H1 (cell line): Measurements from ENCODE around the gene ADAM12. TPM values are rescaled to one million over a fixed set of nuclear protein-coding genes. Genes with fewer than 3 reads are reported as not detected.

Experiments
- CTCF ChIA-PET: fragments of 300-600 bp; sonication (Branson Sonifier 250); formaldehyde crosslinking; loops from one replicate; lab custom pipeline; 2021; ENCODE audit not compliant: partially characterized antibody; lab: Charles Lee
- POLR2A ChIA-PET: fragments of 300-600 bp; sonication (Branson Sonifier 250); formaldehyde crosslinking; loops from one replicate; lab custom pipeline; 2021; ENCODE audit warnings: inconsistent platforms; ENCODE audit not compliant: partially characterized antibody; lab: Charles Lee
- DNase-seq, 2 experiments: peaks; one replicate each; pipeline versions ENCODE4 v3.0.0 to v3.0.0-alpha.2; 2010 to 2022; ENCODE audit warnings: low spot score in 2 of 2, low read depth in 1 of 2, mixed read lengths in 1 of 2
- FAIRE-seq: peaks from 2 replicates; lab custom pipeline; 2011; peaks lifted over from hg19 to GRCh38; lab: Jason Lieb, UNC
- H2AFZ ChIP-seq: 2 replicates; pipeline ENCODE4 v1.8.1; 2012; ENCODE audit warnings: low read length, inconsistent platforms
- H2AK5ac ChIP-seq: 2 replicates; pipeline ENCODE4 v1.6.1; 2013; ENCODE audit warnings: low read depth, low read length
- H2BK120ac ChIP-seq: replicated peaks from 2 replicates; pipeline ENCODE3; 2013; ENCODE audit warnings: low read depth, low read length, inconsistent platforms
- H2BK12ac ChIP-seq: 2 replicates; pipeline ENCODE4 v1.6.1; 2013; ENCODE audit warnings: low read depth, low read length
- H2BK15ac ChIP-seq: 2 replicates; pipeline ENCODE4 v1.6.1; 2013; ENCODE audit warnings: low read length
- H2BK20ac ChIP-seq: 2 replicates; pipeline ENCODE4 v1.6.1; 2013; ENCODE audit warnings: low read length
- H2BK5ac ChIP-seq: 2 replicates; pipeline ENCODE4 v1.6.1; 2013; ENCODE audit warnings: low read depth, low read length
- H3K14ac ChIP-seq: 2 replicates; pipeline ENCODE4 v1.6.1; 2013; ENCODE audit warnings: inconsistent platforms; ENCODE audit not compliant: insufficient read length
- H3K18ac ChIP-seq: 2 replicates; pipeline ENCODE4 v1.6.1; 2013; ENCODE audit warnings: low read length; ENCODE audit errors: extremely low read depth
- H3K23ac ChIP-seq: 2 replicates; pipeline ENCODE4 v1.6.1; 2013; ENCODE audit warnings: inconsistent platforms; ENCODE audit not compliant: insufficient read length
- H3K23me2 ChIP-seq: 2 replicates; pipeline ENCODE4 v1.6.1; 2013; ENCODE audit warnings: low read depth, low read length
- H3K27ac ChIP-seq: 2 replicates; pipeline ENCODE4 v1.6.1; 2011; ENCODE audit warnings: low read depth, low read length, inconsistent platforms
- H3K27me3 ChIP-seq, 4 experiments: replicated peaks in 1 of 4; 1 replicate in 1 of 4; 2 replicates in 3 of 4; pipeline versions ENCODE4 v1.6.1 to v1.8.1; 2011 to 2013; ENCODE audit warnings: low read length in 3 of 4, mild to moderate bottlenecking in 3 of 4, inconsistent platforms in 2 of 4, mixed read lengths in 2 of 4, moderate library complexity in 1 of 4; ENCODE audit not compliant: control insufficient read depth in 3 of 4, insufficient read depth in 3 of 4; ENCODE audit errors: extremely low read depth in 1 of 4
- H3K36me3 ChIP-seq, 4 experiments: 2 replicates each; pipeline versions ENCODE4 v1.6.1 to v1.8.1; 2011 to 2013; ENCODE audit warnings: mild to moderate bottlenecking in 4 of 4, low read length in 3 of 4, moderate library complexity in 2 of 4, control low read depth in 1 of 4, inconsistent platforms in 1 of 4; ENCODE audit not compliant: insufficient read depth in 4 of 4, control insufficient read depth in 2 of 4
- H3K4ac ChIP-seq: replicated peaks from 2 replicates; pipeline ENCODE3; 2013; ENCODE audit warnings: low read length, low read depth, mixed read lengths, inconsistent platforms; ENCODE audit not compliant: insufficient read length
- H3K4me1 ChIP-seq, 4 experiments: replicated peaks in 1 of 4; 1 replicate in 1 of 4; 2 replicates in 3 of 4; pipeline versions ENCODE4 v1.6.1 to v1.8.1; 2011 to 2013; ENCODE audit warnings: low read length in 3 of 4, inconsistent platforms in 2 of 4, mixed read lengths in 1 of 4; ENCODE audit not compliant: insufficient read depth in 4 of 4, control insufficient read depth in 3 of 4
- H3K4me2 ChIP-seq, 2 experiments: 2 replicates each; pipeline versions ENCODE4 v1.6.1 to v1.8.1; 2011 to 2013; ENCODE audit warnings: low read depth in 2 of 2, low read length in 2 of 2, control low read depth in 1 of 2, inconsistent platforms in 1 of 2, mild to moderate bottlenecking in 1 of 2; ENCODE audit not compliant: insufficient read depth in 1 of 2
- H3K4me3 ChIP-seq, 4 experiments: fragments of 200-600, 300-600 bp in 1 of 4; sonication (generic), shearing (Covaris generic), sonication (Bioruptor Twin) in 1 of 4; 2 replicates each; pipeline versions ENCODE4 v1.5.1 to v1.8.1; 2011 to 2016; ENCODE audit warnings: low read length in 4 of 4, low read depth in 3 of 4, control low read depth in 2 of 4, inconsistent platforms in 2 of 4, mild to moderate bottlenecking in 2 of 4, mixed read lengths in 1 of 4, moderate library complexity in 1 of 4; ENCODE audit not compliant: insufficient read depth in 2 of 4; ENCODE audit errors: extremely low read depth in 1 of 4
- H3K56ac ChIP-seq: replicated peaks from 2 replicates; pipeline ENCODE3; 2013; ENCODE audit warnings: low read depth, mild to moderate bottlenecking, mixed read lengths, low read length, inconsistent platforms; ENCODE audit not compliant: insufficient read length
- H3K79me1 ChIP-seq: 2 replicates; pipeline ENCODE4 v1.6.1; 2013; ENCODE audit warnings: low read depth, low read length, control low read depth
- H3K79me2 ChIP-seq, 2 experiments: 2 replicates each; pipeline versions ENCODE4 v1.6.1 to v1.8.1; 2012 to 2013; ENCODE audit warnings: low read length in 2 of 2, mild to moderate bottlenecking in 2 of 2, inconsistent platforms in 1 of 2; ENCODE audit not compliant: insufficient read depth in 2 of 2, control insufficient read depth in 1 of 2
- H3K9ac ChIP-seq, 4 experiments: replicated peaks in 1 of 4; 1 replicate in 1 of 4; 2 replicates in 3 of 4; pipeline versions ENCODE4 v1.6.1 to v1.8.1; 2011 to 2013; ENCODE audit warnings: low read depth in 3 of 4, low read length in 3 of 4, control low read depth in 2 of 4, mild to moderate bottlenecking in 2 of 4, moderate library complexity in 2 of 4, inconsistent platforms in 1 of 4; ENCODE audit errors: extremely low read depth in 1 of 4
- H3K9me3 ChIP-seq, 2 experiments: 2 replicates each; pipeline versions ENCODE4 v1.6.1 to v1.8.1; 2012 to 2013; ENCODE audit warnings: mild to moderate bottlenecking in 2 of 2, moderate library complexity in 2 of 2, control low read depth in 1 of 2, inconsistent platforms in 1 of 2, low read depth in 1 of 2, low read length in 1 of 2, mixed read lengths in 1 of 2; ENCODE audit not compliant: insufficient read depth in 2 of 2
- H4K20me1 ChIP-seq, 2 experiments: replicated peaks in 1 of 2; 2 replicates each; pipeline versions ENCODE3 to v1.8.1; 2011 to 2013; ENCODE audit warnings: inconsistent platforms in 2 of 2, low read length in 2 of 2, mild to moderate bottlenecking in 1 of 2; ENCODE audit not compliant: insufficient read depth in 2 of 2, control insufficient read depth in 1 of 2
- H4K5ac ChIP-seq: 2 replicates; pipeline ENCODE4 v1.6.1; 2013; ENCODE audit warnings: low read length, low read depth, mixed read lengths, inconsistent platforms; ENCODE audit not compliant: insufficient read length
- H4K8ac ChIP-seq: 2 replicates; pipeline ENCODE4 v1.8.0; 2013; ENCODE audit warnings: mild to moderate bottlenecking, moderate library complexity, low read length, inconsistent platforms; ENCODE audit not compliant: insufficient read depth; ENCODE audit errors: extremely low read depth
- H4K91ac ChIP-seq: replicated peaks from 2 replicates; pipeline ENCODE3; 2013; ENCODE audit warnings: low read length, mixed read lengths, inconsistent platforms; ENCODE audit not compliant: insufficient read length
- CBX8 ChIP-seq: fragments of 300-800, 300-1000 bp; sonication (generic); IDR thresholded peaks from 2 replicates; pipeline ENCODE4 v1.7.1; 2016; ENCODE audit warnings: low read depth, low read length, borderline replicate concordance
- CEBPB ChIP-seq: IDR thresholded peaks from 2 replicates; pipeline ENCODE4 v1.6.1; 2012; ENCODE audit warnings: low read depth, low read length
- EGR1 ChIP-seq: IDR thresholded peaks from 2 replicates; pipeline ENCODE4 v1.6.1; 2011; ENCODE audit warnings: low read depth, low read length, borderline replicate concordance
- RAD21 ChIP-seq, 2 experiments: IDR thresholded peaks in 1 of 2; conservative IDR thresholded peaks in 1 of 2; 2 replicates each; pipeline ENCODE4 v1.6.1; 2011; ENCODE audit warnings: low read depth in 2 of 2, low read length in 2 of 2, improper control_type of control experiment in 1 of 2, inconsistent platforms in 1 of 2, mild to moderate bottlenecking in 1 of 2, moderate library complexity in 1 of 2
- SP1 ChIP-seq: IDR thresholded peaks from 2 replicates; pipeline ENCODE4 v1.6.1; 2011; ENCODE audit warnings: low read depth, low read length
- SP4 ChIP-seq: IDR thresholded peaks from 2 replicates; pipeline ENCODE4 v1.6.1; 2012; ENCODE audit warnings: low read length, inconsistent platforms
- SUZ12 ChIP-seq: fragments of 200-600 bp; sonication (generic); IDR thresholded peaks from 2 replicates; pipeline ENCODE4 v1.6.1; 2012; ENCODE audit warnings: mild to moderate bottlenecking, inconsistent platforms, low read length, moderate library complexity, mixed read lengths
- WGBS, 2 experiments: shearing (Covaris generic) in 1 of 2; methylation state at CpG; one replicate each; pipeline versions ENCODE4 v1.1.6 to v1.1.7; 2013 to 2015; ENCODE audit warnings: low lambda C conversion rate in 2 of 2, mixed read lengths in 2 of 2, inconsistent platforms in 1 of 2, low coverage in 1 of 2, missing lambda C conversion rate in 1 of 2; ENCODE audit not compliant: insufficient replicate concordance in 2 of 2, insufficient coverage in 1 of 2, insufficient read length in 1 of 2; ENCODE audit errors: extremely low coverage in 1 of 2, missing lambda C conversion rate in 1 of 2; 5-methylcytosine and 5-hydroxymethylcytosine counted together
- polyA plus RNA-seq, 7 experiments: library from polyadenylated mRNA; depleted of rRNA in 3 of 7; stranded (reverse) in 5 of 7; unstranded in 2 of 7; fragments of >200 nt in 5 of 7; fragments of 200-250 nt in 2 of 7; gene quantifications; 1 replicate in 5 of 7; 2 replicates in 1 of 7; 4 replicates in 1 of 7; pipeline versions ENCODE4 v1.2.1 to v1.2.3, GENCODE V29; 2011 to 2013; ENCODE audit warnings: missing spikeins in 2 of 7, mixed read lengths in 2 of 7
- total RNA-seq: library from RNA; stranded (reverse); fragmentation: NEBNext Ultra II Directional; extraction: Animal tissue kit (Norgen Biotek cat#: 25700); gene quantifications from 2 replicates; pipeline ENCODE4 v1.2.1, GENCODE V29; 2021

Gene ADAM12
- total and polyA plus RNA-seq, 2 of the 8 experiments (the other 6 are each of a cell fraction or from before 2014, with no cell fraction given): 0.07 to 0.17 TPM

DNA sequence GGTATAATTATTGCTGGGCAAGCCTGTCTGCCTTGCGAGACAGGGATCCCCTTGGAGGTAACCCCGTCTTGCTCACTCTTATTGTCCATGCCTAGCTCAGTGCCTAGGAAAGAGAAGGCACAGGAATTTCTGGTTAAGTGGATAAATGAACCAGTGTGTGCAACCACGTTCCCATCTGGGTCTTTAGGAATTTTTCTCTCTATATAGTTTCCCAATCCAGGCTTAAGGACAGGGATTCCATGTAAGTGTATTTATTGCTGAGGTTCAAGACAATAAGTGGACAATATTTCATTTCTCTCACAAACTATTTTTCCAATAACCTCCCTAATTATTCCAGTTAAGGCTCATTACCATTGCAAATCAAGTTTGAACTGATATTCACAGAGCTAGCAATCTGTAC lies 8.9 kb upstream of the ADAM12 start:
- no peak overlapping the region for H4K5ac ChIP-seq
- no peak overlapping the region for H3K56ac ChIP-seq
- no peak overlapping the region for H4K8ac ChIP-seq
- H2BK12ac ChIP-seq: no peak overlapping the region
- ChIA-PET POLR2A (no interaction called here), CTCF (no interaction called here)
- no peaks in the 10 kb centered on the region for H4K20me1 ChIP-seq
- no peaks in the 10 kb centered on the region for H3K36me3 ChIP-seq
- H3K23ac ChIP-seq: no peak overlapping the region
- no peaks in the 10 kb centered on the region for H3K27me3 ChIP-seq
- H3K79me1 ChIP-seq: no peaks in the 10 kb centered on the region
- H2BK20ac ChIP-seq: no peak overlapping the region
- no peak overlapping the region for H3K4ac ChIP-seq
- no peak for TF ChIP-seq SUZ12
- TF ChIP-seq EGR1: no peak
- no peak for TF ChIP-seq SP4
- no peak for TF ChIP-seq CEBPB
- no peak for TF ChIP-seq SP1
- no peak for TF ChIP-seq RAD21 (IDR thresholded peaks at IDR 0.05 in 1 of 2, conservative IDR thresholded peaks at IDR 0.05 in 1 of 2; ENCODE audit: low read depth in 2 of 2, low read length in 2 of 2)
- TF ChIP-seq CBX8: no peak
- peaks cover 0 to 9% (median 0%) of the 10 kb centered on the region in 4 experiments; a peak in 1 of 7 replicates for H3K4me1 ChIP-seq
- H3K9me3 ChIP-seq: no peaks in the 10 kb centered on the region; a peak in 1 of 4 replicates
- no peak overlapping the region for H3K4me3 ChIP-seq
- H3K14ac ChIP-seq: no peak overlapping the region
- H2BK120ac ChIP-seq: no peak overlapping the region
- H2BK15ac ChIP-seq: no peak overlapping the region
- H2BK5ac ChIP-seq: no peak overlapping the region
- WGBS, 2 experiments: 97% methylated on average over 3 of the region's 3 CpGs; no CpG with 5 or more reads in 1 of the 2 experiments
- H3K18ac ChIP-seq: no peak overlapping the region
- H2AFZ ChIP-seq: no peak overlapping the region
- H3K79me2 ChIP-seq: no peaks in the 10 kb centered on the region
- FAIRE-seq (no peak), DNase-seq (no peak)
- no peak overlapping the region for H3K27ac ChIP-seq
- H2AK5ac ChIP-seq: no peak overlapping the region
- H4K91ac ChIP-seq: no peak overlapping the region
- H3K4me2 ChIP-seq: no peak overlapping the region
- no peak overlapping the region for H3K9ac ChIP-seq
- no peaks in the 10 kb centered on the region for H3K23me2 ChIP-seq
